Endothelial cell (in vitro differentiated cells): ENCODE data around the gene PHLPP2. TPM values are rescaled to one million over a fixed set of nuclear protein-coding genes. Genes with fewer than 3 reads are reported as not detected.
A peak's percentile ranks its signal among the peaks of the same experiment; 100 is the strongest.

Source experiments
- DNase-seq: peaks from one replicate; pipeline ENCODE4 v3.0.0; 2021; ENCODE audit warnings: low spot score
- H3K27ac Mint-ChIP-seq: one replicate; pipeline ENCODE4 v1.8.0; 2021; ENCODE audit warnings: mixed read lengths, inconsistent platforms; ENCODE audit not compliant: unreplicated experiment
- H3K27me3 Mint-ChIP-seq: one replicate; pipeline ENCODE4 v1.8.0; 2021; ENCODE audit warnings: mild to moderate bottlenecking, moderate library complexity, mixed read lengths, inconsistent platforms; ENCODE audit not compliant: unreplicated experiment
- H3K36me3 Mint-ChIP-seq: one replicate; pipeline ENCODE4 v1.8.0; 2021; ENCODE audit warnings: mild to moderate bottlenecking, low read depth, mixed read lengths, inconsistent platforms; ENCODE audit not compliant: unreplicated experiment
- H3K4me1 Mint-ChIP-seq: one replicate; pipeline ENCODE4 v1.8.0; 2021; ENCODE audit warnings: mild to moderate bottlenecking, mixed read lengths, inconsistent platforms; ENCODE audit not compliant: unreplicated experiment
- H3K4me3 Mint-ChIP-seq: one replicate; pipeline ENCODE4 v1.8.0; 2021; ENCODE audit warnings: mild to moderate bottlenecking, mixed read lengths, inconsistent platforms; ENCODE audit not compliant: unreplicated experiment
- H3K9me3 Mint-ChIP-seq: one replicate; pipeline ENCODE4 v1.8.0; 2021; ENCODE audit warnings: mixed read lengths, inconsistent platforms; ENCODE audit not compliant: unreplicated experiment
- total RNA-seq: library from RNA; stranded (reverse); fragmentation: NEBNext Ultra II Directional; extraction: Animal tissue kit (Norgen Biotek cat#: 25700); gene quantifications from one replicate; pipeline ENCODE4 v1.2.1, GENCODE V29; 2021; ENCODE audit not compliant: unreplicated experiment
- TF ChIP-seq, protein P1 (sequence below): fragments of 200-600 bp; sonication (generic); IDR thresholded peaks from one replicate; pipeline ENCODE4 v1.5.0; 2021; ENCODE audit warnings: antibody characterized with exemption; ENCODE audit not compliant: unreplicated experiment

PHLPP2 gene
- total RNA-seq, 1 donor from 2014 or later = 7.3 TPM

DNA sequence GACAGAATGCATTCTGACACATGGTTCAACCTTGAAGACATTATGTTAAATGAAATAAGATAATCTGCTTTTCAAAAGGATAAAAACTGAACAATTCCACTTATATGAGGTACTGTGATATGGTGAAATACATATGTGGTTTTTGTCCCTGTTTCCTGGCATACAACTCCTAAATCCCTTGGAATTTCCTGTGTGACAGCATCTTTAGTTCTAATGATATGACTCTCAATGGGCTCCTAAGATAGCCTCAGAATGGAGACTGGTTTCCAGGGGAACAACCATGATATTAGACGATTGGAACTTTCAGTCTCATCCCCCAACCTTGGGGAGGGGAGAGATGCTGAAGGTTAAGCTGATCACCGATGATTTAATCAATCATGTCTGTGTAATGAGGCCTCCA lies 37.7 kb upstream of the PHLPP2 start:
- Mint-ChIP-seq H3K36me3 (peaks cover 21% of the 10 kb centered on the region), H3K4me3 (no peak overlapping the region), H3K9me3 (no peaks in the 10 kb centered on the region), H3K27me3 (no peaks in the 10 kb centered on the region), H3K27ac (peak overlapping the region; percentile 68), H3K4me1 (peaks cover 7% of the 10 kb centered on the region)
- DNase-seq = no peak
- TF ChIP-seq, protein P1, sequence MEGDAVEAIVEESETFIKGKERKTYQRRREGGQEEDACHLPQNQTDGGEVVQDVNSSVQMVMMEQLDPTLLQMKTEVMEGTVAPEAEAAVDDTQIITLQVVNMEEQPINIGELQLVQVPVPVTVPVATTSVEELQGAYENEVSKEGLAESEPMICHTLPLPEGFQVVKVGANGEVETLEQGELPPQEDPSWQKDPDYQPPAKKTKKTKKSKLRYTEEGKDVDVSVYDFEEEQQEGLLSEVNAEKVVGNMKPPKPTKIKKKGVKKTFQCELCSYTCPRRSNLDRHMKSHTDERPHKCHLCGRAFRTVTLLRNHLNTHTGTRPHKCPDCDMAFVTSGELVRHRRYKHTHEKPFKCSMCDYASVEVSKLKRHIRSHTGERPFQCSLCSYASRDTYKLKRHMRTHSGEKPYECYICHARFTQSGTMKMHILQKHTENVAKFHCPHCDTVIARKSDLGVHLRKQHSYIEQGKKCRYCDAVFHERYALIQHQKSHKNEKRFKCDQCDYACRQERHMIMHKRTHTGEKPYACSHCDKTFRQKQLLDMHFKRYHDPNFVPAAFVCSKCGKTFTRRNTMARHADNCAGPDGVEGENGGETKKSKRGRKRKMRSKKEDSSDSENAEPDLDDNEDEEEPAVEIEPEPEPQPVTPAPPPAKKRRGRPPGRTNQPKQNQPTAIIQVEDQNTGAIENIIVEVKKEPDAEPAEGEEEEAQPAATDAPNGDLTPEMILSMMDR = no peak

DNA sequence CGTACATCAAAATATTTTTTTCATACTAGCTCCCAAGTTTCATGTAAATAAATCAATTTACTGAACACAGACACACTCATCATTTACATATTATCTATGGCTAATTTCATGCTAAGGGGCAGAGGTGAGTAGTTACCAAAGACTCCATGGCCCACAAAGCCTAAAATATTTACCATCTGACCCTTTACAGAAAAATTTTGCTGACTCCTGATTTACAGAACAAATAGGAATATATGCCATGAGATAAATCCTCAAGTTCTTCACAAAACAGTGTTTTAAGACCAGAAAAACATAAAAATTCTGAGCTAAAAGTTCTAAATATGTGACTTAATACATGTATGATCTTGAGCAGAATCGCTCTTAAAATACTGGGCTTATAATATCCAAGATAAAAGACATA lies 36.6 kb upstream of the PHLPP2 start:
- DNase-seq = no peak
- Mint-ChIP-seq H3K4me3 (no peak overlapping the region), H3K27ac (no peak overlapping the region), H3K27me3 (no peaks in the 10 kb centered on the region), H3K4me1 (peaks cover 7% of the 10 kb centered on the region), H3K9me3 (no peaks in the 10 kb centered on the region), H3K36me3 (peaks cover 26% of the 10 kb centered on the region)
- TF ChIP-seq, protein P1 = no peak

DNA sequence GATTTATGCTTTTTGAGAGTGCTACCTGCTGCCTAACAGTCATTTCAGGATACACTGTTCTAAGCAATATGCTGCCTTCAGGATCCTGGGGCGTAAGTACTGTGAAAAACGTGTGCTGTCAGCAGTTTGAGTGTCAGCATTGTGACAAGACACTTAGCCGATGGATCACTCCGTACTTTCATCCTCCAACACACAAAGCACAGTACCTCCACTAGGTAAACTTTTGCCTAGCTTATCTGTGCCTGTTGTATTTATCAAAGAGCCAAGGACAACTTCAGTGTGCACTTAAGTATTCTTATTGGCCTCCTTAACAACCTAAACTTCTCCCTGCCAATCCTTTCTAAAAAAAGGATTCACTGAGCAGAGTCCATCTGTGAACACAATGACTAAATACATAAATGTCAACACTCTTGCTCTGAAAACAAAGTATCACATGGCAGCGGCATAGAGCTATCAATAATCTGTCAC lies 33.8 kb upstream of the PHLPP2 start:
- H3K36me3 Mint-ChIP-seq = peaks cover 30% of the 10 kb centered on the region
- DNase-seq = no peak
- H3K4me1 Mint-ChIP-seq = peaks cover 7% of the 10 kb centered on the region
- no peaks in the 10 kb centered on the region for H3K9me3 Mint-ChIP-seq
- H3K4me3 Mint-ChIP-seq = no peak overlapping the region
- TF ChIP-seq, protein P1 = no peak
- H3K27me3 Mint-ChIP-seq = no peaks in the 10 kb centered on the region
- no peak overlapping the region for H3K27ac Mint-ChIP-seq

DNA sequence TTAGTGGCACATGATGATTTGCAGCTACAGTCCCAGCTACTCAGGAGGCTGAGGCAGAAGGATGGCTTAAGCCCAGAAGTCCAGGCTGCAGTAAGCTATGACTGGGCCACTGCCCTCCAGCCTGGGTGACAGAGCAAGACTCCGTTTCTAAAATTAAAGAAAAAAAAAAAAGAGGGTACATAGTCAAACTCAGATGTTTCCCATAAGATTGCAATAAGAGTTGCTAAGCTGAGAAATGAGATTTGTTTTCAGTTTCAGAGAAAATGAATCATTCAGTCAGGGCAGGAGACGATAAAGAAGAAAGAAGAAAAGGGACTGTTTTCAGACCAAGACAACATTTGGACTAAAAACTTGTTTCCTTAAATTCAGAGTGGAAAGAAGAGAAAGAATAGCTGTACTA lies 30.2 kb upstream of the PHLPP2 start:
- TF ChIP-seq, protein P1 = no peak
- H3K36me3 Mint-ChIP-seq = peaks cover 35% of the 10 kb centered on the region
- H3K9me3 Mint-ChIP-seq = no peaks in the 10 kb centered on the region

DNA sequence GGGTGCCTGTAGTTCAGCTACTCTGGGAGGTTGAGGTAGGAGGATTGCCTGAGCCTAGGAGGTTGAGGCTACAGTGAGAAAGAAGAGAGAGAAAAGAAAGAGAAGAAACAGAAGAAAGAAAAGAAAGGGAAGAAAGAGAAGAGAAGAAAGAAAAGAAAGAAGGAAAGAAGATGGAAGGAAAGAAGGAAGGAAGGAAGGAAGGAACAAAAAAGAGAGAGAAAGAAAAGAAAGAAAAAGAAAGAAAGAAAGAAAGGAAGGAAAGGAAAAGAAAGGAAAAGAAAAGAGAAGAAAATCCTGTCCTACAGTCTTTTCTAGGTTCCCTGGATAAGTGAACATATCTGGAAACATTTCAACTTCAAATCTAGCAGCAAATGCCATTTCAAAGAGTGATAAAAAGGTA lies 29.6 kb upstream of the PHLPP2 start:
- peaks cover 37% of the 10 kb centered on the region for H3K36me3 Mint-ChIP-seq

More for the DNA sequence above, 30.2 kb upstream of the PHLPP2 start:
- Mint-ChIP-seq H3K4me3 (no peak overlapping the region), H3K27ac (no peak overlapping the region), H3K27me3 (no peaks in the 10 kb centered on the region), H3K4me1 (no peaks in the 10 kb centered on the region)
- DNase-seq = no peak

More for the DNA sequence above, 29.6 kb upstream of the PHLPP2 start:
- no peaks in the 10 kb centered on the region for H3K27me3 Mint-ChIP-seq
- no peaks in the 10 kb centered on the region for H3K4me1 Mint-ChIP-seq
- TF ChIP-seq, protein P1 = no peak
- H3K27ac Mint-ChIP-seq = peak overlapping the region; percentile 14
- H3K9me3 Mint-ChIP-seq = no peaks in the 10 kb centered on the region
- no peak for DNase-seq
- H3K4me3 Mint-ChIP-seq = no peak overlapping the region
